Smooth muscle cell (in vitro differentiated cells): ENCODE measurements around the gene ANKRD44. TPM values are rescaled to one million over a fixed set of nuclear protein-coding genes. Genes with fewer than 3 reads are reported as not detected.

Source experiments
- DNase-seq: peaks from one replicate; lab custom pipeline; 2025; ENCODE audit not compliant: unreplicated experiment; lab: John Stamatoyannopoulos, UW
- H2AFZ ChIP-seq: fragments of 200-600 bp; sonication (generic); 2 replicates; pipeline ENCODE4 v1.6.0; 2016; ENCODE audit warnings: antibody characterized with exemption, low read depth, mild to moderate bottlenecking
- H3F3A ChIP-seq: fragments of 200-600 bp; sonication (generic); 2 replicates; pipeline ENCODE4 v1.6.0; 2017; ENCODE audit warnings: antibody characterized with exemption, low read depth
- H3K27ac ChIP-seq: fragments of 200-600 bp; sonication (generic); 2 replicates; pipeline ENCODE4 v1.5.1; 2016; ENCODE audit warnings: low read depth, mild to moderate bottlenecking
- H3K27me3 ChIP-seq: fragments of 200-600 bp; sonication (generic); 2 replicates; pipeline ENCODE4 v1.6.1; 2016; ENCODE audit warnings: low read depth, mild to moderate bottlenecking
- H3K36me3 ChIP-seq: fragments of 200-600 bp; sonication (generic); 2 replicates; pipeline ENCODE4 v1.5.1; 2016; ENCODE audit warnings: low read depth
- H3K4me1 ChIP-seq: fragments of 200-600 bp; sonication (generic); 2 replicates; pipeline ENCODE4 v1.5.1; 2016; ENCODE audit warnings: low read depth
- H3K4me2 ChIP-seq: fragments of 200-600 bp; sonication (generic); 2 replicates; pipeline ENCODE4 v1.6.0; 2016; ENCODE audit warnings: mild to moderate bottlenecking
- H3K4me3 ChIP-seq: fragments of 200-600 bp; sonication (generic); 2 replicates; pipeline ENCODE4 v1.5.1; 2016; ENCODE audit warnings: mild to moderate bottlenecking
- H3K79me2 ChIP-seq: fragments of 200-600 bp; sonication (generic); 2 replicates; pipeline ENCODE4 v1.6.0; 2016; ENCODE audit warnings: low read depth, mild to moderate bottlenecking
- H3K9ac ChIP-seq: fragments of 200-600 bp; sonication (generic); 2 replicates; pipeline ENCODE4 v1.6.0; 2016; ENCODE audit warnings: low read depth
- H3K9me3 ChIP-seq: fragments of 200-600 bp; sonication (generic); replicated peaks from 2 replicates; pipeline ENCODE4 v1.5.1; 2016; ENCODE audit warnings: low read depth
- H4K20me1 ChIP-seq: fragments of 200-600 bp; sonication (generic); 2 replicates; pipeline ENCODE4 v1.6.0; 2016; ENCODE audit warnings: low read depth
- WGBS: methylation state at CpG from one replicate; pipeline ENCODE4 v1.1.7; 2016; ENCODE audit warnings: low lambda C conversion rate; 5-methylcytosine and 5-hydroxymethylcytosine counted together
- polyA plus RNA-seq: library from polyadenylated mRNA; unstranded; fragments of >200 nt; fragmentation: Nextera tagmentation; extraction: Ambion mirVana; gene quantifications from 2 replicates; pipeline ENCODE4 v1.2.1, GENCODE V29; 2016
- total RNA-seq: library from RNA; depleted of rRNA; stranded (reverse); fragments of >200 nt; gene quantifications from 2 replicates; pipeline ENCODE4 v1.2.3, GENCODE V29; 2014
- TF ChIP-seq, protein P1 (sequence below): fragments of 200-600 bp; sonication (generic); IDR thresholded peaks from 2 replicates; pipeline ENCODE4 v1.5.1; 2017; ENCODE audit warnings: borderline replicate concordance, mild to moderate bottlenecking, antibody characterized with exemption; ENCODE audit not compliant: insufficient read depth, poor library complexity, severe bottlenecking

The ANKRD44 gene
- total and polyA plus RNA-seq, 2 experiments from 2014 or later: 3.6 to 5.5 TPM

DNA sequence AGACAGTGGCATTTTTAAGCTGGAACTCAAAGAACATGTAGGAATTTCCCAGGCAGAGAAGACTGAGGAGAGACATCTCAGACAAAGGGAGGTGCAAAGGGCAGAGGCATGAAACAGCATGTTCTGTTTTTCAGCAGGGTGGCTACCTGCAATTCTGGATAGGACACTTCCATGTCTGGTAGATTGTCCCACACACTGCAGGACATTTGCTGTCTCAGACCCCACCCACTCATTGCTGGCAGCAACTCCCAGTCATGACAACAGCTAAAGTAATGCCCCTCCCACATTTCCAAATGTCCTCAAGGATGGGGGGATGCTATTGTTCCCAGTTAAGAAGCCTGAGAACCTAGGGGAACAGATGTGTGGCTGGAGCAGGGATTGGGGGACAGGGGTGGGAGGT lies 40.8 kb downstream of the ANKRD44 start:
- Histone ChIP-seq H4K20me1 (no peaks in the 10 kb centered on the region), H3K36me3 (no peaks in the 10 kb centered on the region), H3F3A (no peaks in the 10 kb centered on the region), H3K4me1 (no peaks in the 10 kb centered on the region), H3K27ac (no peak overlapping the region), H3K79me2 (no peaks in the 10 kb centered on the region), H3K27me3 (no peaks in the 10 kb centered on the region), H3K9me3 (no peaks in the 10 kb centered on the region), H3K4me2 (no peak overlapping the region), H2AFZ (no peak overlapping the region), H3K4me3 (no peak overlapping the region), H3K9ac (no peak overlapping the region)
- no peak for DNase-seq
- TF ChIP-seq, protein P1, sequence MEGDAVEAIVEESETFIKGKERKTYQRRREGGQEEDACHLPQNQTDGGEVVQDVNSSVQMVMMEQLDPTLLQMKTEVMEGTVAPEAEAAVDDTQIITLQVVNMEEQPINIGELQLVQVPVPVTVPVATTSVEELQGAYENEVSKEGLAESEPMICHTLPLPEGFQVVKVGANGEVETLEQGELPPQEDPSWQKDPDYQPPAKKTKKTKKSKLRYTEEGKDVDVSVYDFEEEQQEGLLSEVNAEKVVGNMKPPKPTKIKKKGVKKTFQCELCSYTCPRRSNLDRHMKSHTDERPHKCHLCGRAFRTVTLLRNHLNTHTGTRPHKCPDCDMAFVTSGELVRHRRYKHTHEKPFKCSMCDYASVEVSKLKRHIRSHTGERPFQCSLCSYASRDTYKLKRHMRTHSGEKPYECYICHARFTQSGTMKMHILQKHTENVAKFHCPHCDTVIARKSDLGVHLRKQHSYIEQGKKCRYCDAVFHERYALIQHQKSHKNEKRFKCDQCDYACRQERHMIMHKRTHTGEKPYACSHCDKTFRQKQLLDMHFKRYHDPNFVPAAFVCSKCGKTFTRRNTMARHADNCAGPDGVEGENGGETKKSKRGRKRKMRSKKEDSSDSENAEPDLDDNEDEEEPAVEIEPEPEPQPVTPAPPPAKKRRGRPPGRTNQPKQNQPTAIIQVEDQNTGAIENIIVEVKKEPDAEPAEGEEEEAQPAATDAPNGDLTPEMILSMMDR: no peak

DNA sequence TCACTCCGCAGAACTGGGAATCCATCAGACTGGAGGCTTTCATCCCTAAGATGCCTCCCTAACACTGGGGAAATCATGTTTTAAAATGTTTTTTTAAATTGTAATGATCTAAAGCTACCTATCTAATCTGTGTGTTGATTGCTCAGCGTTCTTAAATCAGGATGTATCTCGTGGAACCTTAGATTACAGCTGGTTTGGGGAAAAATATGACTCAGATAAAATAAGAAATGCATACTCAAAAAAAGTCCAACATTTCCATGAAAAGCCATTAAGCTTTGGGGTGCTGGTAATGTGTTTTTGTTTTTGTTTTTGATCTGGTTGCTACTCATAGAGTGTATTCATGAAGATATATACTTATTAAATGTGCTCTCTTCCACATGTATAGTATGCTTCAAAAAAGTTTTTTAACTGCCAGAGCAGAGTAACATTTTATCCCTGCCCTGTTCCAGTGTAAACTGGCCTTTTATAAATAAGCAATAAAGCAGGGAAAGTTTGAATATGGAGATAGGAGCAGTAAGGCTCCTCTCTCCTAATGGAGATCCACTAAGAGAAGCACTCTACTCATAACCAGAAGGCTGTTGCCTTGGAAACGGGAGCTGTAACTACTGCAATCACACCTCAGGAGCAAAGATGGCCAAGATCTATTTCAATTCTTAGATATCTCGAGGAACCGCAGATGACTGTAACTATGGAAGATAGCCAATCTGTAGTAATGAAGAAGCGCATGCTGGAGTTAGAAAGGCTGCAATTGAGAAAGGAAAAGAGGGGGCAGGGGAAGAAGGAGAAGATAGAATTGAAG lies 41.6 kb downstream of the ANKRD44 start:
- Histone ChIP-seq H3K27me3 (no peaks in the 10 kb centered on the region), H3K4me1 (no peaks in the 10 kb centered on the region), H3K36me3 (no peaks in the 10 kb centered on the region), H3K9ac (no peak overlapping the region), H3K9me3 (no peaks in the 10 kb centered on the region), H4K20me1 (no peaks in the 10 kb centered on the region), H2AFZ (no peak overlapping the region), H3K79me2 (no peaks in the 10 kb centered on the region), H3F3A (no peaks in the 10 kb centered on the region), H3K4me2 (no peak overlapping the region), H3K27ac (no peak overlapping the region), H3K4me3 (no peak overlapping the region)
- 86% methylated on average over 7 of the region's 7 CpGs for WGBS
- DNase-seq: no peak
- TF ChIP-seq, protein P1: no peak

DNA sequence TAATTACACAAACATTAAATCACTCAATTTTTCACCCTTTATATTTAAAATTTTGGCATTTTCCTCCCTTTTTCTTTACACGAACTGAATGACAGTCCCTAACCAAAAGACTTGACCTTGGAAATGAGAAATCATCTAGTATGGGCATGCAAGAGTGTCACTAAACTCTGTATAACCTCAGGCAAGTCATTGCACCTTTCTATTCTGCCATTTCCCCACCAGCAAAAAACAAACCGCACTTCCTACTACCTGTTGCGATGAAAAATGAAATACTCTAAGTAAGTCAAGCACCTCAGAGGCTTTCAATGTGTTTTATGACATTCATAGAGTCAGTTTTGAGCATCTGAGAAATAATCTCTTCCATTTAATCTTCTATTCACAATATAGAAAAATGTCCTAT lies 44.1 kb downstream of the ANKRD44 start:
- no peak overlapping the region for H3K4me3 ChIP-seq
- no peaks in the 10 kb centered on the region for H3K4me1 ChIP-seq
- H2AFZ ChIP-seq: no peak overlapping the region
- no peaks in the 10 kb centered on the region for H3K9me3 ChIP-seq
- H3K79me2 ChIP-seq: no peaks in the 10 kb centered on the region
- H3K9ac ChIP-seq: no peak overlapping the region
- DNase-seq: no peak
- no peaks in the 10 kb centered on the region for H3F3A ChIP-seq
- no peak overlapping the region for H3K27ac ChIP-seq
- H3K27me3 ChIP-seq: no peaks in the 10 kb centered on the region
- TF ChIP-seq, protein P1: no peak
- no peak overlapping the region for H3K4me2 ChIP-seq
- no peaks in the 10 kb centered on the region for H3K36me3 ChIP-seq
- WGBS: 83% methylated on average over 3 of the region's 3 CpGs
- no peaks in the 10 kb centered on the region for H4K20me1 ChIP-seq

DNA sequence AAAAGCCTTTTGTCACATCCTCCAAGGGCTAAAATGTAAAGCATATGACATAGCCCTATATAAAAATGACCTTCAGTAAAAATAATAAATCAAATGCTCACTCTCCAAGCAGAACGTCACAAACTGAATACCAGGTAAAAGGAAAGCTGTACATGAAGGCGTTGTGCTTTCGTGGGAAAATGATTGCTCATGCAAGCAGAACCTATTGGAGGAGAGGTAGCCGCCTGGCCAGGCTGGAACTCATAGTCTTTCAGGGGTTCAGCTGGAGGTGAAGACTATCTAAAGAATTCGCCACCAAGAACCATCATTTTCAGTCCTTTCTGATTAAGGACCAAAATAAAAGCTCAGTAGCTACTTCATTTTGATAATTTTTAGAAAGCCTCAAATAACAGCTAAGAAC lies 44.7 kb downstream of the ANKRD44 start:
- no peak overlapping the region for H3K4me3 ChIP-seq
- 84% methylated on average over 5 of the region's 5 CpGs for WGBS
- H3F3A ChIP-seq: no peaks in the 10 kb centered on the region
- H3K36me3 ChIP-seq: no peaks in the 10 kb centered on the region
- no peak for DNase-seq
- H3K9me3 ChIP-seq: no peaks in the 10 kb centered on the region
- H4K20me1 ChIP-seq: no peaks in the 10 kb centered on the region
- H3K4me2 ChIP-seq: no peak overlapping the region
- H3K27ac ChIP-seq: no peak overlapping the region
- H3K27me3 ChIP-seq: no peaks in the 10 kb centered on the region
- no peaks in the 10 kb centered on the region for H3K79me2 ChIP-seq
- TF ChIP-seq, protein P1: no peak
- no peak overlapping the region for H3K9ac ChIP-seq
- no peaks in the 10 kb centered on the region for H3K4me1 ChIP-seq
- H2AFZ ChIP-seq: no peak overlapping the region
